DOHH2 (cell line): ENCODE results near the gene RNASET2.
"Not testable (repeated sequence)": the region's sequence is repeated elsewhere in the genome, so short reads cannot be mapped to it uniquely, and the experiment has no call there.

Source experiments
- CTCF ChIP-seq: fragments of 200-600 bp; sonication (generic); IDR thresholded peaks from one replicate; pipeline ENCODE4 v1.5.1; 2014; ENCODE audit warnings: antibody characterized with exemption, mild to moderate bottlenecking, low read depth, low read length; ENCODE audit not compliant: poor library complexity, severe bottlenecking
- EZH2phosphoT487 ChIP-seq: fragments of 200-600 bp; sonication (generic); IDR thresholded peaks from 2 replicates; pipeline ENCODE4 v1.6.1; 2017; ENCODE audit warnings: borderline replicate concordance, mild to moderate bottlenecking, antibody characterized with exemption, low read length, moderate library complexity, mixed read lengths

GRCh38 chr6:166915484-166915883, 40.9 kb downstream of the RNASET2 start:
- TF ChIP-seq CTCF, EZH2phosphoT487: not testable (repeated sequence)
